Stomach (tissue), 4 donors: ENCODE measurements around the gene POU2AF1.
A peak's percentile ranks its signal among the peaks of the same experiment; 100 is the strongest.

Experiments
- CTCF ChIP-seq, 7 experiments: fragments of 450-650 bp in 4 of 7; fragments of 200-600 bp in 3 of 7; sonication (generic) in 3 of 7; IDR thresholded peaks; one replicate each; pipeline ENCODE4 v1.5.1; 2016 to 2019; ENCODE audit warnings: antibody characterized with exemption in 7 of 7, control low read depth in 2 of 7, mild to moderate bottlenecking in 1 of 7
- POLR2A ChIP-seq, 4 donors: fragments of 450-650 bp; IDR thresholded peaks; one replicate each; pipeline ENCODE4 v1.6.1; 2016; ENCODE audit warnings: antibody characterized with exemption in 4 of 4, control low read depth in 2 of 4, mild to moderate bottlenecking in 1 of 4, moderate library complexity in 1 of 4
- POLR2AphosphoS5 ChIP-seq, 3 donors: sonication (generic); formaldehyde crosslinking; IDR thresholded peaks; one replicate each; pipeline ENCODE4 v1.6.1; 2016; ENCODE audit warnings: antibody characterized with exemption in 3 of 3

DNA sequence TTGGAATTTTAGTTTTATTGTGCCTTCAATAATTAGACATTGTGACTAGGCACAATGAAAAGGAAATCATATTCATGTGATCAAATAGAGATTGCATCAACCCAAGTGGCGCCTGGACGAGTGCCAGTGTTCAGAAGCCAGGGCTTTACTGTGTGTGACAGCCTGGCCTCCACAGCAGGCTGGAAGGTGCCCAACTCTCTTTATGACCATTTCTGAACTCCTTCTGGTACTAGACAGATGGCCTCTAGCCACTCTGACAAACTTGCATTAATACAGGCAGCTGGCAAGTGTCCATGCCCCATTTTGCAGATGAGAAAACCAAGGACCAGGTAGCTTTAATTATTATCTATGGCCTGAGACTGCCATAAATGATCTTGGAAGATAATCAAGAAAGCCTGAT is 8.3 kb upstream of the POU2AF1 start:
- no peak for TF ChIP-seq CTCF (IDR thresholded peaks at IDR 0.05)
- TF ChIP-seq POLR2A (IDR thresholded peaks at IDR 0.05), result no peak
- TF ChIP-seq POLR2AphosphoS5 (IDR thresholded peaks at IDR 0.05), result peak in 1 of 3 donors; percentile 58
